Astrocyte (in vitro differentiated cells and primary cell): ENCODE results near the gene PVALEF.

Source experiments
- CTCF ChIP-seq: IDR thresholded peaks from 2 replicates; pipeline ENCODE4 v1.5.1; 2011; ENCODE audit warnings: low read depth, mild to moderate bottlenecking, inconsistent platforms, low read length, moderate library complexity; ENCODE audit not compliant: insufficient read depth
- EZH2 ChIP-seq: IDR thresholded peaks from 2 replicates; pipeline ENCODE4 v1.6.1; 2012; ENCODE audit warnings: mild to moderate bottlenecking, low read length, inconsistent platforms; ENCODE audit not compliant: insufficient read depth

- TF ChIP-seq EZH2, result no peak
- no peak for TF ChIP-seq CTCF
Observed at GRCh38 chr17:81170727-81171494, 5.6 kb downstream of the PVALEF start.
